Sigmoid colon (tissue), 4 donors: Measurements from ENCODE around the gene RAET1L.
"Not testable (repeated sequence)": the region's sequence is repeated elsewhere in the genome, so short reads cannot be mapped to it uniquely, and the experiment has no call there.

ENCODE experiments used
- POLR2A ChIP-seq, 2 donors: fragments of 450-650 bp; IDR thresholded peaks; one replicate each; pipeline ENCODE4 v1.6.1; 2016; ENCODE audit warnings: antibody characterized with exemption in 2 of 2, mild to moderate bottlenecking in 2 of 2, moderate library complexity in 2 of 2
- POLR2AphosphoS5 ChIP-seq, 4 donors: sonication (generic); formaldehyde crosslinking; IDR thresholded peaks; one replicate each; pipeline ENCODE4 v1.6.1; 2017; ENCODE audit warnings: antibody characterized with exemption in 4 of 4
- TF ChIP-seq, protein P1 (sequence below), 4 experiments: fragments of 450-650 bp in 3 of 4; fragments of 200-600 bp in 1 of 4; IDR thresholded peaks; one replicate each; pipeline ENCODE4 v1.5.1; 2016 to 2019; ENCODE audit warnings: antibody characterized with exemption in 4 of 4, mild to moderate bottlenecking in 3 of 4, moderate library complexity in 2 of 4

DNA sequence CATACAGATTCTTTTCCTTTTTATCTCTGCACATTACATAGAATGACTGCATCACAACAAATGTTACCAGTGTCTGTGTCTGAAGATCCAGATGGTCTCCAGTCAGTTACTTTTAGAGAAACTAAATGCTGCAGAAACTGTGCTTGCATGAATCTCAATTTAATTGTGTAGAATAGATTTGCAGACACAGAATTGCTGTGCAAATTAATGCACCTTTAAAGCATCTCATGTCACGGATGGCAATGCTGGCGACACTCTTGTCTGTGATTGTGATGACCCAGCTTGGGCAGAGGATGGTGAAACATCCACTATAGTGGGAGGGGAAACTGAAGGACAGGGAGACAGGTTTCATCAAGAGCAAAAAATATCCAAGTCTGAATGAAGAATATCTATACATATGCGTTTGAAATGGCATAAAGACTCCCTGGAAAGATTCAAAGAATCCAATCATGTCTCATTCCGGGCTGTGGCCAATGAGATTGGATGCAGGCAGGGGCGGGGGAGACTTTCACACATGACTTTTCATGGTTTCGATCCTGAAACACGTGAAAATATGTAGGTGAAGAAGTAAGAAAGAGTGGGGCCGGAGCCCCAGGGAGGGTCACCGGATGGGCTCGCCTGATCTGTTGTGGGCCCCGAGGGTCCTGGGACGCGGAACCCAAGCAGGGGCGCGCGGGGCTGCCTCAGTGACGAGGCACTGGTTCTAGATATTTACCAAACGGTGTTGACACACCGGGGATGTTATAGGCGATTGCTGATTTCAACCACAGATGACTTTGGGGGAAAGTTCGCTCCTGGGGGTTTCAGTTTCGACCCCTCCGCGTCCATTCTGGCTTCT is 11.3 kb downstream of the RAET1L start:
- TF ChIP-seq, protein P1, sequence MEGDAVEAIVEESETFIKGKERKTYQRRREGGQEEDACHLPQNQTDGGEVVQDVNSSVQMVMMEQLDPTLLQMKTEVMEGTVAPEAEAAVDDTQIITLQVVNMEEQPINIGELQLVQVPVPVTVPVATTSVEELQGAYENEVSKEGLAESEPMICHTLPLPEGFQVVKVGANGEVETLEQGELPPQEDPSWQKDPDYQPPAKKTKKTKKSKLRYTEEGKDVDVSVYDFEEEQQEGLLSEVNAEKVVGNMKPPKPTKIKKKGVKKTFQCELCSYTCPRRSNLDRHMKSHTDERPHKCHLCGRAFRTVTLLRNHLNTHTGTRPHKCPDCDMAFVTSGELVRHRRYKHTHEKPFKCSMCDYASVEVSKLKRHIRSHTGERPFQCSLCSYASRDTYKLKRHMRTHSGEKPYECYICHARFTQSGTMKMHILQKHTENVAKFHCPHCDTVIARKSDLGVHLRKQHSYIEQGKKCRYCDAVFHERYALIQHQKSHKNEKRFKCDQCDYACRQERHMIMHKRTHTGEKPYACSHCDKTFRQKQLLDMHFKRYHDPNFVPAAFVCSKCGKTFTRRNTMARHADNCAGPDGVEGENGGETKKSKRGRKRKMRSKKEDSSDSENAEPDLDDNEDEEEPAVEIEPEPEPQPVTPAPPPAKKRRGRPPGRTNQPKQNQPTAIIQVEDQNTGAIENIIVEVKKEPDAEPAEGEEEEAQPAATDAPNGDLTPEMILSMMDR (IDR thresholded peaks at IDR 0.05): not testable (repeated sequence)
- not testable (repeated sequence) for TF ChIP-seq POLR2A, POLR2AphosphoS5 (IDR thresholded peaks at IDR 0.05)
